ENCODE data around the gene MXRA8. TPM values are rescaled to one million over a fixed set of nuclear protein-coding genes. Genes with fewer than 3 reads are reported as not detected.

The MXRA8 gene
- total RNA-seq, 6 experiments from 2014 or later: 2.2 to 11.9 (median 3.3) TPM

GRCh38 chr1:1352786-1353388 is 5.5 kb downstream of the MXRA8 start:
- TF ChIP-seq POLR2A (IDR thresholded peaks at IDR 0.05): no peak
- no peak for TF ChIP-seq CTCF (IDR thresholded peaks at IDR 0.05)
- DNase-seq: no peak
- intact Hi-C loops (cut with DNase I): no loop called here
- no peaks in the 10 kb centered on the region for H3K9me3 ChIP-seq
- H3K4me1 ChIP-seq: peaks cover 0 to 2% (median 0%) of the 10 kb centered on the region in 4 donors
- peaks cover 0 to 5% of the 10 kb centered on the region in 2 donors for H3K27me3 ChIP-seq
- no peak overlapping the region for H3K27ac ChIP-seq
- WGBS (ENCODE audit: insufficient coverage, low coverage, low lambda C conversion rate, missing lambda C conversion rate): 0% methylated on average over 1 of the region's 5 CpGs
- no peak overlapping the region for H3K4me3 ChIP-seq
- no peaks in the 10 kb centered on the region for H3K36me3 ChIP-seq
- ATAC-seq: no peak

- no peak overlapping the region for H3K4me3 ChIP-seq
- DNase-seq: no peak
- 80% methylated on average over 2 of the region's 29 CpGs for WGBS (ENCODE audit: insufficient coverage, low coverage, low lambda C conversion rate, missing lambda C conversion rate)
- H3K9me3 ChIP-seq: no peaks in the 10 kb centered on the region
- H3K36me3 ChIP-seq: no peaks in the 10 kb centered on the region
- TF ChIP-seq POLR2A (IDR thresholded peaks at IDR 0.05): no peak
- TF ChIP-seq CTCF (IDR thresholded peaks at IDR 0.05): no peak
- ATAC-seq: no peak
- intact Hi-C loops (cut with DNase I): no loop called here
- peaks cover 0 to 5% of the 10 kb centered on the region in 2 donors for H3K27me3 ChIP-seq
- H3K4me1 ChIP-seq: peaks cover 0 to 12% (median 5%) of the 10 kb centered on the region in 4 donors
- H3K27ac ChIP-seq: no peak overlapping the region
Observed at GRCh38 chr1:1351511-1352427, 6.6 kb downstream of the MXRA8 start.

- no peaks in the 10 kb centered on the region for H3K9me3 ChIP-seq
- 0% methylated on average over 26 of the region's 122 CpGs for WGBS (ENCODE audit: insufficient coverage, low coverage, low lambda C conversion rate, missing lambda C conversion rate)
- intact Hi-C loops (cut with DNase I): no loop called here
- H3K27ac ChIP-seq: peak within 1 kb of the TSS; percentile 28 to 75 (median 60)
- peaks cover 0 to 36% (median 17%) of the 10 kb centered on the region in 4 donors for H3K4me1 ChIP-seq
- ATAC-seq (peak; percentile 28 to 63 (median 37)), DNase-seq (peak in 1 of 3 donors; percentile 70)
- peaks cover 0 to 3% of the 10 kb centered on the region in 2 donors for H3K27me3 ChIP-seq
- peak within 1 kb of the TSS; percentile 64 to 86 (median 68) for H3K4me3 ChIP-seq
- TF ChIP-seq CTCF (IDR thresholded peaks at IDR 0.05) (peak; percentile 28 to 40 (median 36)), POLR2A (IDR thresholded peaks at IDR 0.05) (peak; percentile 62)
- no peaks in the 10 kb centered on the region for H3K36me3 ChIP-seq
Observed at GRCh38 chr1:1349256-1350012, 8.9 kb downstream of the MXRA8 start, which contains the start of gene DVL1. Gene DVL1 (minus strand): TSS chr1:1349418. CDS start chr1:1349065, 353 bp downstream.
